HG02678 (cell line): ENCODE measurements around the gene THADA.

ENCODE experiments used
- ATAC-seq: cut with Tn5 transposase; IDR thresholded peaks from one replicate; pipeline ENCODE4 v1.9.1; 2021; ENCODE audit warnings: mild to moderate bottlenecking, moderate library complexity; ENCODE audit not compliant: unreplicated experiment

THADA gene

DNA sequence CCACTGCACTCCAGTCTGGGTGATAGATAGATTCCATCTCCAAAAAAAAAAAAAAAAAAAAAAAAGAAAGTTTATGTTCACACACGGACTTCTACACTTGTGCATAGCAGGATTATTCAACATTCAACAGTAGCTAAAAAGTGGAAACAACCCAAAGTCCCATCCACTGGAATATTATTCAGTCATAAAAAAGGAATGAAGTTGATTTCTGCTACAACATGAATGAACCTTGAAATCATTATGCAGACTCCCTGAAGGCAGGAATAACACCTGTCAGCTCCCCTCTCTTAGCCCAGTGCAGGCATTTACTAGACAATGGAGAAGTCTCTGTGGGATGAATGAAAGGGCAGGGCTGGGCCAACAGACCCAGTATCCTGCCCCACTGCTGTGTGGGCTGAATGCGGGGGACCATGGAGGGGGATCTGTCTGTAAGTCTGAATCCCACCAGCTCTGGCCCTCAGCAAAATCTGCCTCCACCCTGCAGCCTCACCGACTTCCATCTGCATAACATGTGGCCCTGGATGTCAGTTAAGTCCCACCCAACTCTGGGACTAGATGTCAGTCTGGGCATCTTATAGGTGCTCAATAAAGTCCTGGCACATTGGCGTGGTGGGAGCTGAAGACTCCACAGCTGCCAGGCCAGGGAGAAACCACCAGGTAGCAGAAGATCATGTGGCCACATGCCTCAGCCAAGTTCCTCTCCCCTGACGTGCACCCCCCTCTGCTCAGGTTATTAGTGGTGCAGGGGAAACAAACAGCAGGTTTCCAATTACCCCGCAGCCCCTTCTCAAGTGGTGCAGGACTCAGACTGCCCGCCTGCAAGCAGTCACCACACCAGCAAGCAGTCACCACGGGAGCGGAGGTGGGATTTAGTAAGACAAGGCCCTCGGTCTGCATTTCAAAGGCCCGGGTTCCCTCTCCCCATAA lies 378.3 kb downstream of the THADA start:
- no peak for ATAC-seq

DNA sequence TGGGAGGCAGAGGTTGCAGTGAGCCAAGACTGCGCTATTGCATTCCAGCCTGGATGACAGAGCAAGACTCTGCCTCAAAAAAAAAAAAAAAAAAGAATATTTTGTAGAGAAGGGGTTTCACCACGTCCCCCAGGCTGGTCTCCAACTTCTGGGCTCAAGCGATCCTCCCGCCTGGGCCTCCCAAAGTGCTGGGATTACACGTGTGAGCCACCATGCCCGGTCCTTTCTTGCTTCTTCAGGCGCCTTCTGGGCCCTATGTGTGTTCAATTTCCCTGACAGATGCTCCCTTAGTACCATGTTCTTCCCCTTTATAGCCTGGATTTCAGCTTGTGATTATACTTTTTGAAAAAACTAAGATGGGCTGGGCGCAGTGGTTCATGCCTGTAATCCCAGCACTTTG lies 379.2 kb downstream of the THADA start:
- no peak for ATAC-seq

DNA sequence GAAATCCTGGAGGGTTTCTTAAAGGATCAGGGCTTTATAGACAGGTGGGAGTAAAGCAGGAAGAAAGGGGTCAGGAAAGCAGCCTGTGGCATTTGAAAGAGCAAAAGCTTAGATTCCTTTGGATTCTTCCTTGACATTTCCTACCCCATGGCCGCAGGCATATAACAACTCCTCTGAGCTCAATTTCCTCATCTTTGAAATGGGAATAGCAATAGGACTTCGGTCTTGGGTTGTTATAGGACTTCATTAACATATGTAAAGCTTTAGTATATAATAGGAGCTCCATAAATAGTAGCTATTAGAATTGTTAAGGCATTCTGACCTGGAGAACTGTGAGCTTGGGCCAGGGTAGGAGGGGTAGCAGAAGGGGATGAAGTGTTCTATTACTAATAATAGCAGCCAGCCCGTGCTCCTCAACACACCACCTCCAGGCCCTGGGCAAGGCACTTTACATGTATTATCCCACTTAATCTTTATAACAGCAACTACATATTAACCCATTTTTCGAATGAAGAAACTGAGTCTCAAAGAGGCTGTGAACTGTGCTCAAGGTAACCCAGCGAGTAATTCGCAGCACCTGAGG lies 380.1 kb downstream of the THADA start:
- ATAC-seq = no peak

DNA sequence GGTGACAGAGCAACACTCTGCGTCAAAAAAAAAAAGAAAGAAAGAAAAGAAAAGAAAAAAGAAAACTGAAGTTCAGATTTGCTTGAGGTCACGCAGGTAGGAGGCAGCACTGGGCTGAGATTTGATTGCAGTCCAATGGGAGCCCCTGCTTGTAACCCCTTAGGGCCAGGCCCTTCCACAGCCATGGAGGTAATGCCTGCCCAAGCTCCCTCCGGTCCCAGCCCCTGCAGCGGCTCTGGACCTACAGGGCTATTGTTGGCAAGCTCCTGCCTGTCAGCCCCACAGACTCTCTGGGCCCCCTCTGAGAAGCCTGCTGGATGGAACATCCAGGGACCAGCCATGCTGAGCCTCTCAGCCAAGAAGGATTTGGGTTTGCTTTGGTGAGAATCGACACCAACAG lies 381.6 kb downstream of the THADA start:
- ATAC-seq = no peak

DNA sequence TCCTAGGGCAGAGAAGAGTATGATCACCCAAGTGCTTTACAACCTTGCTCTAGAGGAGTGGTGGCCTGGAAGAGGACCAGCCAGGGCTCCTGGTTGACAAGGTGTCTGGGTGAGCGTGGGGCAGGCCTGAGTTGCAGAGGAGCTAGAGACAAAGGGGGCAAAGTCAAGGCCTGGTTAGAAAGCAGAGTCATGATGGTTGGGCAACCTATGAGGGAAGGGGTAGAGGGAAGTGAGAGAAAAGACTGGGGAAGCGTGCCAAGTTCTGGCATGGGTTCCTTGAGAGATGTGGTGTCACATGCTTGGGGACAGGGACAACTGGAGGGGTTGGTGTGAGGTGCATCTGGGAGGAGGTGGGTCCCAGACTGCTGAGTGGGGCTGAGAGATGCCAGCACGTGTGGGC lies 382.9 kb downstream of the THADA start:
- no peak for ATAC-seq

DNA sequence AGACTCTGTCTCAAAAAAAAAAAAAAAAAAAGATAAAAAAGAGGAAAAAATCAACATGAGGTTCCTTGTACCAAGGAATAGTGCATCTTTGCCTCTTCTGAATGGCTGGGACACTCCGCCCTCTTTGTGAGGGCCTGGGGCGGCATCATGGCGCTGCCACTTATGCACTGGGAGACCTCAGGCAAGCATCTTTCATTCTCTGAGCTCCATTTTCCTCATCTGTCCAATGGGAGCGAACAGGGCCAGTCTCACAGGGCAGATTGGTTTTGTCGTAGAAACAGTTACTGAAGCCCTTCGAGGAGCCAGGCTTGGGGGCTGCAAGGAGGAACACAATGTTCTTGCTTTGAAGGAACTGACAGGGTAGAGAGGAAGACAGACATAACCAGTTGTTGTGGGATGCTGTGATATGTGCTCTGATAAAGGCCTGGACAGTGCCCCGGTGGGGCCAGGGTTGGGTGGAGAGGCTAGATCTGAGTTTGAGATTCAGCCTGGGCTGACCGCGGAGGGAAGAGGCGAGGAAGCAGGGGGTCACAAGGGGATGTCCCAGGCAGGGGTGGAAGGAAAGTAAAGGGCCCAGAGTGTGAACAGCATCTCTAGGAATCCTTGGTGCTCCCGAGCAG lies 383.5 kb downstream of the THADA start:
- ATAC-seq = no peak

DNA sequence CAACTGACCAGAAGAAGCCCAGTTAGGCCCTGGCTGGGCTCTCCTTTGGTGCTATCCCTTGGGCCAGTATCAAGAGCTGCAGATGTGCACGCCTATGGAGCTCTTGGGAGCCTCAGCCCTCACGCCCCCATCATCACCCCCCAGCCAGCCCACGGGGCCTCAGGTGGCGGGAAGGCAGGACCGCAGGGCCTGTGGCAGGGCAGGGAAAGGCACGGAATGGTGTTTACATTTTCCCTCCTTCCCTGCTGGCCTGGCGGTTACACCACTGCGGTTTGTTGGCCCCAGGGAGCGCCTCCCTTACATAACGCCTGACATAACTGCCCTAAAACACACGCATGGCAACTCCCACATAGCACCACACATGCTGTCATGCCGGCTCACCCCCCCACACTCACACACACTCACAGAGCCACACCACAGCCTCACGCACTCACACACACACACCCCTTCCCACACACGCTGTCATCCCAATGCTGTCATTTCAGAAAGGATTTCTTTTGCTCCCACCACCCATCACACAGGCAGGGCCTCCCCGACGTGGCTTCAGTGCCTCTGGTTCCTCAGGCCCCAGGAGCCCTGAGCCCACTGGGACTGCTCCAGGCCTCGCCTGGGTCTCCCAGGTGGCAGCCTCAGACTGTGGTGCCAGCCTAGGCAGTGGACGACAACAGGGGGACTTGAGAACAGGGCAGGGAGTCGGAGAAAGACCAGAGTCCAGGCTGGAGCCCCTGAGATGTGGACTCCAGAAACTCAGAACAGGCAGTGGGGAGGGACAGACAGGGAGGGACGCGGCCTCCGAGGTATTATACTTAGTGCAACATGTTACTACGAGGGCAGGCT lies 385.2 kb downstream of the THADA start:
- no peak for ATAC-seq

DNA sequence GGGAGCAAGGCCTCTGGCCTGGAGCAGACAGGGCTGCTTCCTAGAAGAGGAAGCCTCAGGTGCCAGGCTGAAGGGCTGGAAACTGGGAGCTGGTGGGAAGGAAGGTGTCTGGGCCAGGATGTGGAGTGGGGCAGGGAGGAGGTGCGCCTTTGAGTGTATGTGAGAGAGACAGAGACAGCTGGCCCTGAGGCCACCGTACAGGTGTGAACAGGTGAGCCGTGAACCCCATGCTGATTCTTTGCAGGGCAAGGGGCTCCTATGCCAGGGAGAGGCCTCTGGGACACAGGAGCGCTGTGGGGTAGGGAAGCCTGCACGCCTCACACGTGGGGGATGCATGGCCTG lies 385.7 kb downstream of the THADA start:
- ATAC-seq = no peak

DNA sequence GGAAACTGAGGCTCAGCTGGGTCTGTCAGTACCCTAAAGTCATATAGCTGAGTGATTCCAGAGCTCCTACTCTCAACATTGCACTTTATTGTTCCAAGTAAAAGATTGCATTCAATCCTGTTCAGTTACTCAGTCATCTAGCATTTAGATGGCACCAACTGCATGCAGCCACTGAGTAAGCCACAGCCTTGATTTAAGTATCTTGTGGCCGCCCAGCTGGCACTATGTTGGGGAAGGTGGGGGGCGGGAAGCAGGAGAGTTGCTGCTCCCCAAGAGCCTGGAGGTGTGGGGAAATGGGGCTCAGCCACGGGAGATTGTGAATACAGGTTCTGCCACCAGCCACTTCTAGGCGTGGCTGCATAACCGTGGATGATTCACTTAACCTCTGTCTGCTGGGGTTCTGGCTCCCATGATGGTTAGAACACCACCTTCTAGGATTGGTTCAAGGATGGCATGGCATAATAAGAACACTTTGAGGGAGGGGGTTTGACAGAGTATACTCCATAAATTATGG lies 386.6 kb downstream of the THADA start:
- no peak for ATAC-seq

DNA sequence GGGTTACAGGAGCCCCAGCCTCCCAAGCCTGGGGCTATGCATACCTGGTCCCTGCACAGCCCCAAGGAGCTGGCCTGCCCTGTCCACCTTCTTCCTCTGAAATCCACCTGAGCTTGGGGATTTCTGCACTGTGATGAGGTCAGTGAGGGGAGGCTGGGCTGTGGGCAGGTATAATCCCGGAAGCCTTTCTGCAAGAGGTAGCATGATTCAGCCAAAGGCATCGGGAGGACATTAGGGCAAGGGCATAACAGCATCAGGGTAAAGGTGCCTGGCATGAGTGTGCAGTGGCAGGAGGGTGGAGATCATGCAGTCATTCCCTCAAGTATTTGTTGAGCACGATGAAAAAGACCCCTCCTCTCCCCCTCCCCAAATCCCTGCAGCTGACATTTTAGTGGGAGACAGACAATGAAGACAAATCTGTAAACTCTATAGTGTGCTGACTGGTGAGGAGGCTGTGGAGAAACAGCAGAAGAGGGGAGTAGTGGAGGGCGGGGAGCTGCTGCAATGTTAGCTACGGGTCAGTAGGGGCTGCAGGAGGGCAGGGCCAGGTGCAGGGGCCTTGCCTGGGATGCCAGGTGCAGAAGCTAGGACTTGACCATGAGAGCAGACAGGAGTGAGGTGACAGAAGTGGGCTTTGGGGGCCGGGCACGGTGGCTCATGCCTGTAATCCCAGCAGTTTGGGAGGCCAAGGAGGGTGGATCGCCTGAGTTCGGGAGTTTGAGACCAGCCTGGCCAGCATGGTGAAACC lies 388.1 kb downstream of the THADA start:
- ATAC-seq = no peak

DNA sequence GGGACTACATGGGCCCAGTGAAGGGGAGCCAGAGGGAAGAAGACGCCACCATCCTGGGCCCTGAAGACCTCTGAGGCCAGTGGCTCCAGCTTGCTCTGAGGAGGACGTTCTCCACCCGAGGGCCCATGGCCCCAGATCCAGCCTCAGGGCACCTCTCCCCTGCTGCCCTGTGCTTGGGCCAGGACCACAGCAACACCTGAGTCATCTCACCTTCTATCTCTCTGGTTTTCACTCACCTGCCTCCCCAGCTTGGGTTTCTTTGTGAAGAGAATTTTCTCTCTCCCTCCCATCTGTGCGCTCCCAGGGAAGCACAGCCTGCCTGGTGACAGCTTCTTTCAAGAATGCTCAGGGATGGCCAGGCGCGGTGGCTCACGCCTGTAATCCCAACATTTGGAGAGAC lies 389.2 kb downstream of the THADA start:
- ATAC-seq = no peak

DNA sequence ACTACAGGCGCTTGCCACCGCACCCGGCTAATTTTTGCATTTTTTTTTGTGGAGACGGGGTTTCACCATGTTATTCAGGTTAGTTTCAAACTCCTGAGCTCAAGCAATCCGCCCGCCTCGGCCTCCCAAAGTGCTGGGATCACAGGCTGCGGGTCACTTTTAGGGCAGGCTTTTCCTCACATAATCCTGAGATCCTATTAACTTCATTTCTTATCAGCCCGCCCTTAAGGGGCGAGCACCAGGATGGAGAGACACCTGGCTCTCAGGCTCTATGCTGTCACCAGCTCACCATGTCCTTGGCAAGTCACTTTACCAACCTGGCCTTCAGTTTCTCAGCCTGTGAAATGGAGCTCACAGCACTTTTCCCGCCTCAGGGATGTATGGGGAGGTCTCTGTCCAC lies 392.5 kb downstream of the THADA start:
- ATAC-seq = no peak

DNA sequence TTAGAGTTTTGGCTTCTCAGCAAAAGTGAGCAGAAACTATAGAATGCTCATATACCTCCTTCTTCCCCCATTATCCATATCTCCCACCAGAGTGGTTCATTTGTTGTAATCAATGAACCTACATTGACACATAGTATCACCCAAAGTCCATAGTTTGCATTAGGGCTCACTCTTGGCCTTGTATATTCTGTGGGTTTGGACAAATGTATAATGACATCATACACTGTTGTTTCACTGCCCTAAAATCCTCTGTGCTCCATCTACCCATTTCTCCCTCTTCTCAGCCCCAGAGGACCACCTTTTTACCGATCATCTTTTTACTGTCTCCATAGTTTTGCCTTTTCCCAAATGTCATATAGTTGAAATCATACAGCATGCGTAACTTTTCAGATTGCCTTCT lies 393.5 kb downstream of the THADA start:
- no peak for ATAC-seq

DNA sequence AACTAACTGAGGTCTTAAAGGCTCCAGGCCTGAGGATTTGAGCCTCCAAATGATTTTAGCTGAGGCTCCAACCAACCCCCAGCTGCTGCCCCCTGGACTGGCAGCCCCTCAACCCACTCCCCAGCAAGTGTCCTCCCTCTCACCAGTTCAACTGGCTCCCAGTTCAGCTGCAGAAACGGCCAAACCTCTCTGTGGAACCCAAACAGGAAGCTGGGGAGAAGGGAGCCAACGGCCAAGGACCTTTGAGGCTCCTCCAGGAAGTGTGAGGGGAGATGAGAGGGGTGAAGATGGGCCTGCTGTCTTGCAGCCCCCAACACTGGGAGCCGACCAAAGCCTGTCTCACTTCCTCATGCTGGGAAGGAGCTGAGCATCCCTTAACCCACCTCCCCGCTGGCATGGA lies 394.3 kb downstream of the THADA start:
- ATAC-seq = no peak

DNA sequence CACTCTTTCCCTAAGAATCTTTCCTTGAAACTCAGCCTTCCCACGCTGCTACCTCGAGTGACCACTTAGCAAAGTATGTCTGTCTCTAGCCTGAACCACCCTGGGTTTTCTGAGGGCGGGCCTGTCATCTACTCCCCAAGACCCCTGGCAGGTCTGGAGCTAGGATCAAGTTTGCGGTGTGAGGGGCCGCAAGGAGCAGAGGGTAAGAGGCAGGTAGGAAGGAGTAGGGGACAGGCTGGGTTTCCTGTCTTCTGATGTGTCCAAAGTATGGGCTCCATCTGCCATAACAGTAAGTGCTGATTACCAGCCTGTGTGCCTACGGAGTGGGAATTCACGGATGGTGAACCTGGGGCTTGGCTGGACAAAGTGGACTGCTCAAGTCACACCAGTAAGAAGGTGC lies 394.8 kb downstream of the THADA start:
- ATAC-seq = no peak

DNA sequence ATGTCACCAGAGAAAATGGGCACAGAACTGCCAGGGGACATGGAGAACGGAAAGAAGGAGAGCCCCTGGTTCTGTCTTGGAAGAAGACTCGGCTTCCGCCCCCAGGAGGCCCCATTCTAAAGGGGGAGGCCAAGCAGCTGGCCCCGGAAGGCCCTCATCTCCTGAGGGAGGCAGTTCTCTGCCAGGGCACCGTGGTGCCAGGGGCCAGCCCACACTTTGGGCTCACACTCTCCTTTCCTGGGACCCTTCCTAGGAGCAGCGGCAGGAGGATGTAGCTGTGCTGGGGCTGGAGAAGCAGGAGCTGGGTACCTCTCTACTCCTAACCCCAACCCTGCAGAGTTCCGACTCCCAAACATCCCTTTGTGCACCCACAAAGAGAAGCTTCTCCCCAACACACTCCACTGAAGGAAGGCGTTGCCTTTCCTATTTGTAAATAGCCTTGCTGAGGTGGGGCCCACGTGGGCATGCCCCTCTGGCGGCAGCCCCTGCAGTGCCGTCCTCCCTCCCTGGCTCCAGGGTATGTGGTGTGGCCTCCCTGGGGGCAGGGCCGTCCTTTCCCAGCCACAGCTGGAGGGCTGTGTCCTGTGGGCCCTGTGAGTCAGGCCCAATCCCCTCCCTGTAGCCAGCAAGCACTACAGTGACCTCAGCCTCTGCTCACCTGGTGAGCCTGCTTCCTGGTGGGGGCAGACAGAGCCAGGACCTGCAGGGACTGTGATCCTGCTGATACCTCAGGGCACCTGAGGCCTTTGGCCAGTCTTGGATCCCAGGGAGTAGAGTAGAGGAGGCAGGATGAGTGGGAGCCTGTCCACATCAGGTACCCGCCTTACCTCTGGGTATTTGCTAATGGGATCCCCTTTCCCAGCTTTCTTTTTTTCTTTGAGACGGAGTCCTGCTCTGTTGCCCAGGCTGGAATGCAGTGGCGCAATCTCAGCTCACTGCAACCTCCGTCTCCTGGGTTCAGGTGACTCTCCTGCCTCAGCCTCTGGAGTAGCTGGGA lies 396.0 kb downstream of the THADA start:
- no peak for ATAC-seq

DNA sequence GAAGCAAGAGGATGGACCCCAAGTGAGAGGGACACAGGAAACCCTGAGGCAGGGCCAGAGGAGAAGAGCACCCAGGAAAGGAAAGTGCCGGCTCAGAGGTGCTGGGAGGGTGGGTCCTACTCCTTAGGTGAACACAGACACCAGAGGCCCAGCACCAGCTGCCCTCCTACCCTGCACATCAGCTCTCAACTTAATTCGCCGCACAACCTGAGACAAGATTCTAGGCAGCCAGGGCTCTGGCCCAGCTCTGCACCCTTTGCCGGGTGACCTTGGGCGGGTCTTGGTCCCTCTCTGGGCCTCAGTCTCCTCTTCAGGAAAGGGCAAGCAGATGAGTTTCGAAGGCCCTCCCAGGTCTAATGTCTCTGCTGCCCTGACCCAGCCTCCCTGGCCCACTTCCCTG lies 397.6 kb downstream of the THADA start:
- no peak for ATAC-seq

DNA sequence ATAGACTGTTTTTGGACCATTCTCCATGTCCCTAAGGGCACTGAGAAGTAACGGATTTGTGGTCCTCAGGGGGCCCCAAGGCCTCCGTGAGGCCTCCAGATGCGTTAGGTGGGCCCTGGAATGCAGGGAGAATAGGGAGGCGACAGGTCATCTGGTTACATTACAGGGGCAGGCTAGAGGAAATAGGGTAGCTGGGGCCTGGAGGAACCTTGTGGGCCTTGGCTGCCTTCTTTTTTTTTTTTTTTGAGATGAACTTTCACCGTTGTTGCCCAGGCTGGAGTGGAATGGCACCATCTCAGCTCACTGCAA lies 398.3 kb downstream of the THADA start:
- ATAC-seq = no peak

DNA sequence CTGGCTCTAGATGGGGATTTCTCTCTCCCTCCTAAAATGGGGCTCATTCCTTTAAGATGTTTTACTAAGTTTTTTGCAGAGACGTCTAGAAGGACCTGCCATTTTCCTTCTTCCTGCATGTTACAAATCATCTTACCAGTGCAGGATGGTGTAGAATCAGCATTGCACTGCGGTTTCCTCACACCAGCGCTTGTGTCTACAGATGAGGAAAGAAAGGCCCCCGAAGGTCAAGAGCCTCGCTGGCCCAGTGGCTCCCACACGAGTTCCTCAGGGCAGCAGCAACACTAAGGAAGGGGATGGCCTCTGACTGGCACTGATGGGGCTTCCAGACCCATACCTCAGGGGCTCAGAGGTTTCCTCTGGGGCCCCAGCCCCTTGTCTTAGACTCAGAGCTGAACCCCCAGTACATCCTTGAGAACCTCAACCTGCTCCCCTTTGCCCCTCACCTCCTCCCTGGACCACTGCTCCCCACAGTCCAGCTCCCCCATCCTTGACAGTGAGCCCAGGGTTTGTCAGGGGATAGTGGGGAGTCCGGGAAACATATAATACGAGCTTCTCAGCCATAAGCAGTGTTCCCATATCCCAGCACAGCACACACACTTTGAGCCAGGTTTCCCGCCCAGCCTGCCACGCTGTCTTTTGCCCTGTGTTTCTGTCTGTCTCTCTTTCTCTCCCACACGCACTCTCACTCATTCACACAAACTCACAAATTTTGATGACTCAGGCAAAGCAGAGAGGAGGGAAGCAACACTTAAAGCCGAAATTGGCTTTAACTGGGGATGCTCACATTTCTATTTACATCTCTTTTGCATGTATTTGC lies 398.9 kb downstream of the THADA start:
- no peak for ATAC-seq
